GM19035 (cell line): ENCODE data around the gene STK24.
"Not testable (repeated sequence)": the region's sequence is repeated elsewhere in the genome, so short reads cannot be mapped to it uniquely, and the experiment has no call there.

Experiments used
- ATAC-seq: cut with Tn5 transposase; IDR thresholded peaks from one replicate; pipeline ENCODE4 v1.9.1; 2021; ENCODE audit not compliant: unreplicated experiment

STK24 gene

GRCh38 chr13:98419786-98420553 is 156.9 kb downstream of the STK24 start:
- ATAC-seq: no peak

- ATAC-seq: no peak
Measured at GRCh38 chr13:98416408-98416807, 160.5 kb downstream of the STK24 start.

GRCh38 chr13:98415326-98416070 is 161.4 kb downstream of the STK24 start:
- no peak for ATAC-seq

GRCh38 chr13:98413796-98414195 is 163.1 kb downstream of the STK24 start:
- ATAC-seq: no peak

GRCh38 chr13:98413278-98413677 is 163.6 kb downstream of the STK24 start:
- not testable (repeated sequence) for ATAC-seq

GRCh38 chr13:98411617-98412265 is 165.2 kb downstream of the STK24 start:
- ATAC-seq: no peak

- no peak for ATAC-seq
Measured at GRCh38 chr13:98411013-98411412, 165.9 kb downstream of the STK24 start.

GRCh38 chr13:98410612-98411011 is 166.3 kb downstream of the STK24 start:
- no peak for ATAC-seq

GRCh38 chr13:98409281-98409680 is 167.6 kb downstream of the STK24 start:
- no peak for ATAC-seq

- ATAC-seq: no peak
Measured at GRCh38 chr13:98407575-98407974, 169.3 kb downstream of the STK24 start.

- no peak for ATAC-seq
Measured at GRCh38 chr13:98406971-98407370, 169.9 kb downstream of the STK24 start.

- no peak for ATAC-seq
Measured at GRCh38 chr13:98406427-98406826, 170.5 kb downstream of the STK24 start.

GRCh38 chr13:98405690-98406344 is 171.1 kb downstream of the STK24 start:
- no peak for ATAC-seq

GRCh38 chr13:98405107-98405571 is 171.8 kb downstream of the STK24 start:
- ATAC-seq: no peak

GRCh38 chr13:98403076-98403475 is 173.8 kb downstream of the STK24 start:
- no peak for ATAC-seq

- ATAC-seq: no peak
Measured at GRCh38 chr13:98401934-98402333, 175.0 kb downstream of the STK24 start.

GRCh38 chr13:98399756-98400155 is 177.2 kb downstream of the STK24 start:
- no peak for ATAC-seq

GRCh38 chr13:98398581-98398980 is 178.3 kb downstream of the STK24 start:
- ATAC-seq: no peak

GRCh38 chr13:98397861-98398260 is 179.0 kb downstream of the STK24 start:
- ATAC-seq: no peak

GRCh38 chr13:98397221-98397620 is 179.7 kb downstream of the STK24 start:
- no peak for ATAC-seq

- ATAC-seq: no peak
Measured at GRCh38 chr13:98396071-98396710, 180.7 kb downstream of the STK24 start.
